RCC 7860 (cell line): ENCODE results near the gene NRXN2.

Experiments
- DNase-seq: peaks from one replicate; pipeline ENCODE4 v3.0.0-alpha.2; 2015; ENCODE audit warnings: low spot score
- FAIRE-seq: peaks from 2 replicates; lab custom pipeline; 2012; peaks lifted over from hg19 to GRCh38; lab: Jason Lieb, UNC

Gene NRXN2

GRCh38 chr11:64722141-64723065, 594 bp downstream of the NRXN2 start:
- no peak for FAIRE-seq
- no peak for DNase-seq

- DNase-seq = no peak
- FAIRE-seq = no peak
Observed at GRCh38 chr11:64721359-64721699, 1.7 kb downstream of the NRXN2 start.

- FAIRE-seq = no peak
- DNase-seq = no peak
Observed at GRCh38 chr11:64720640-64721358, 2.2 kb downstream of the NRXN2 start.

GRCh38 chr11:64720167-64720566, 2.8 kb downstream of the NRXN2 start:
- no peak for FAIRE-seq

GRCh38 chr11:64719406-64719805, 3.6 kb downstream of the NRXN2 start:
- no peak for DNase-seq
- FAIRE-seq = no peak

More at GRCh38 chr11:64720167-64720566, 2.8 kb downstream of the NRXN2 start:
- DNase-seq = no peak

- DNase-seq (no peak), FAIRE-seq (no peak)
Observed at GRCh38 chr11:64718780-64719124, 4.2 kb downstream of the NRXN2 start.

- DNase-seq = no peak
- no peak for FAIRE-seq
Observed at GRCh38 chr11:64718084-64718779, 4.8 kb downstream of the NRXN2 start.

GRCh38 chr11:64717268-64717578, 5.8 kb downstream of the NRXN2 start:
- no peak for DNase-seq
- FAIRE-seq = no peak

GRCh38 chr11:64716473-64717267, 6.3 kb downstream of the NRXN2 start:
- no peak for DNase-seq
- FAIRE-seq = no peak

GRCh38 chr11:64715756-64716472, 7.1 kb downstream of the NRXN2 start:
- no peak for FAIRE-seq
- no peak for DNase-seq

- no peak for DNase-seq
- FAIRE-seq = no peak
Observed at GRCh38 chr11:64715110-64715509, 7.9 kb downstream of the NRXN2 start.

- FAIRE-seq = no peak
- no peak for DNase-seq
Observed at GRCh38 chr11:64714666-64715065, 8.3 kb downstream of the NRXN2 start.

GRCh38 chr11:64713781-64714363, 9.1 kb downstream of the NRXN2 start:
- no peak for DNase-seq
- FAIRE-seq = no peak

- no peak for DNase-seq
- FAIRE-seq = no peak
Observed at GRCh38 chr11:64713016-64713707, 9.8 kb downstream of the NRXN2 start.

GRCh38 chr11:64712430-64713015, 10.5 kb downstream of the NRXN2 start:
- FAIRE-seq = no peak

GRCh38 chr11:64711956-64712362, 11.0 kb downstream of the NRXN2 start:
- FAIRE-seq (no peak), DNase-seq (no peak)

More at GRCh38 chr11:64712430-64713015, 10.5 kb downstream of the NRXN2 start:
- no peak for DNase-seq

- no peak for DNase-seq
- no peak for FAIRE-seq
Observed at GRCh38 chr11:64711138-64711955, 11.7 kb downstream of the NRXN2 start.
